ENCODE results near the gene CBLB.

The CBLB gene

GRCh38 chr3:105811518-105812193 is 57.2 kb downstream of the CBLB start:
- Histone ChIP-seq H3K27me3 (replicated peaks; ENCODE audit: control insufficient read depth, insufficient read depth, low read length, poor library complexity, severe bottlenecking) (no peaks in the 10 kb centered on the region), H3K4me1 (ENCODE audit: control insufficient read depth, insufficient read depth, low read length, poor library complexity, severe bottlenecking) (peaks cover 7% of the 10 kb centered on the region), H3K36me3 (ENCODE audit: control insufficient read depth, insufficient read depth, low read length) (no peaks in the 10 kb centered on the region), H3K4me3 (ENCODE audit: insufficient read depth, low read depth, low read length, poor library complexity, severe bottlenecking) (no peak overlapping the region), H3K9me3 (ENCODE audit: control insufficient read depth, low read length) (no peaks in the 10 kb centered on the region), H3K27ac (ENCODE audit: insufficient read depth, low read length, poor library complexity, severe bottlenecking) (no peak overlapping the region)
- no peak for DNase-seq

DNA sequence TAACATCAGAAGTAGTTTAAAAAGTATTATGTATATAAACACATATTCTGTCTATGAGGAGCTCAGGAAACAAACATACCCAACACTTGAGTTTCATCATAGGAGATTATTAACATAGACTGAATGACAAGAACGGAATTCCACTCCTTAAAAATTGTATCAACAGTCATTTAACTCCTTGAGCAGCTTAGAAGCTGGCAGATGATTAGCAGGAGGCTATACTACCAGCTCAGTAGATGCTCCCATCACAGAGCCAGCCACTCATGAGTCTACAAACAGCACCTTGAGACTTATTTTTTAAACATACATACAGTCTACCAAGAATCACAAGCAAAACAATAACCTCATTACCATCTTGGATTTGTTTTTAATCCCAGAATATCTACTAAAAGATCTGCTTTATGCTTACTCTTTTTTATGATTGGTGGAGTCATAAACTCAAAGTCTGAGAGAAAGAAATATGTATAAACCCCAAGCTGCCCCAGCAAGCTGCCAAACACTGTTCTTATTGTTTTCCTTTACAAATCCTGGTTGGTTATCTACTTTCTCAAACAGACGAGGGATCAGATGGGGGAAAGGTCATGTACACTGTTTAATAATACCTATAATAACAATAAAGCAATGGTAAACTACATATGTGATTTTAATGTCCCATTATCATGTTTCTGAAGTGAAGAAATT is 59.5 kb downstream of the CBLB start:
- Histone ChIP-seq H3K27me3 (replicated peaks; ENCODE audit: control insufficient read depth, insufficient read depth, low read length, poor library complexity, severe bottlenecking) (no peaks in the 10 kb centered on the region), H3K9me3 (ENCODE audit: control insufficient read depth, low read length) (no peaks in the 10 kb centered on the region), H3K36me3 (ENCODE audit: control insufficient read depth, insufficient read depth, low read length) (no peaks in the 10 kb centered on the region), H3K4me1 (ENCODE audit: control insufficient read depth, insufficient read depth, low read length, poor library complexity, severe bottlenecking) (peaks cover 9% of the 10 kb centered on the region), H3K27ac (ENCODE audit: insufficient read depth, low read length, poor library complexity, severe bottlenecking) (no peak overlapping the region), H3K4me3 (ENCODE audit: insufficient read depth, low read depth, low read length, poor library complexity, severe bottlenecking) (no peak overlapping the region)
- DNase-seq, result no peak

DNA sequence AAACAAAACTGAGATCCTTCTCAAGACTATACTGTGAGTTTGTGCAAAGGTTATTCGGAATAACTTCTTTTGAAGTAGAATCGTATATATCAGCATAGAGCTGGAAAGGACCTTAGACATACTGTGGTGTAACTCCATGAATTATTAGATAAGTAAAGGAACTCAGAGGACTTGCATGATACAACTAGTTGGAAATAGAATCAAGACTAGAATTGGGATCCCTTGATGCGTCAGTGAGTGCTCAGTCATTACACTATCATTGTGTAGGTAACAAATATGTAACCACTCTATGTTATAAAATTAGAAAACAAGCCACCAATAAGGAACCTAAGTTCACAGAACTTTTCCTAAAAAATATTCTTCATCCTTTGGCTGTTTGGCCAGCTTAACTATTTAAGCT is 61.1 kb downstream of the CBLB start:
- no peak overlapping the region for H3K27ac ChIP-seq (ENCODE audit: insufficient read depth, low read length, poor library complexity, severe bottlenecking)

GRCh38 chr3:105807146-105807545 is 61.7 kb downstream of the CBLB start:
- Histone ChIP-seq H3K4me1 (ENCODE audit: control insufficient read depth, insufficient read depth, low read length, poor library complexity, severe bottlenecking) (peaks cover 9% of the 10 kb centered on the region), H3K27me3 (replicated peaks; ENCODE audit: control insufficient read depth, insufficient read depth, low read length, poor library complexity, severe bottlenecking) (no peaks in the 10 kb centered on the region), H3K36me3 (ENCODE audit: control insufficient read depth, insufficient read depth, low read length) (no peaks in the 10 kb centered on the region), H3K9me3 (ENCODE audit: control insufficient read depth, low read length) (no peaks in the 10 kb centered on the region), H3K4me3 (ENCODE audit: insufficient read depth, low read depth, low read length, poor library complexity, severe bottlenecking) (no peak overlapping the region), H3K27ac (ENCODE audit: insufficient read depth, low read length, poor library complexity, severe bottlenecking) (no peak overlapping the region)
- DNase-seq, result no peak

More for the DNA sequence above, 61.1 kb downstream of the CBLB start:
- no peaks in the 10 kb centered on the region for H3K27me3 ChIP-seq (replicated peaks; ENCODE audit: control insufficient read depth, insufficient read depth, low read length, poor library complexity, severe bottlenecking)
- no peak for DNase-seq
- H3K4me3 ChIP-seq (ENCODE audit: insufficient read depth, low read depth, low read length, poor library complexity, severe bottlenecking), result no peak overlapping the region
- no peaks in the 10 kb centered on the region for H3K9me3 ChIP-seq (ENCODE audit: control insufficient read depth, low read length)
- no peaks in the 10 kb centered on the region for H3K36me3 ChIP-seq (ENCODE audit: control insufficient read depth, insufficient read depth, low read length)
- H3K4me1 ChIP-seq (ENCODE audit: control insufficient read depth, insufficient read depth, low read length, poor library complexity, severe bottlenecking), result peaks cover 9% of the 10 kb centered on the region

- Histone ChIP-seq H3K4me3 (ENCODE audit: insufficient read depth, low read depth, low read length, poor library complexity, severe bottlenecking) (no peak overlapping the region), H3K27ac (ENCODE audit: insufficient read depth, low read length, poor library complexity, severe bottlenecking) (no peak overlapping the region), H3K9me3 (ENCODE audit: control insufficient read depth, low read length) (no peaks in the 10 kb centered on the region), H3K4me1 (ENCODE audit: control insufficient read depth, insufficient read depth, low read length, poor library complexity, severe bottlenecking) (peaks cover 9% of the 10 kb centered on the region), H3K27me3 (replicated peaks; ENCODE audit: control insufficient read depth, insufficient read depth, low read length, poor library complexity, severe bottlenecking) (no peaks in the 10 kb centered on the region), H3K36me3 (ENCODE audit: control insufficient read depth, insufficient read depth, low read length) (no peaks in the 10 kb centered on the region)
- DNase-seq, result no peak
These were observed 62.5 kb downstream of the CBLB start for GRCh38 chr3:105806359-105806758.

DNA sequence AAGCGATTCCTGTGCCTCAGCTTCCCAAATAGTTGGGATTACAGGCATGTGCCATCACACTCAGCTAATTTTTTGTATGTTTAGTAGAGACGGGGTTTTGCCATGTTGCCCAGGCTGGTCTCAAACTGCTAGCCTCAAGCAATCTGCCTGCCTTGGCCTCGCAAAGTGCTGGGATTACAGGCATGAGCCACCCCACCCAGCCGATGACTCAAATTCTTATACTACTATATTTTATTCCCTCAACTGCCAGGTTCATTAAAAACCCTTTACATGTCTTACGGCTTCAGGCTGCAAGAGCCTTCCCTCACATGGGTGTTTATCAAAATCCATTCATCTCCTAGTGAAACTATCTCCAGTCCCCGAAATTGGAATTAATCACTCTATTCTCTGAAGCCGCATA is 63.4 kb downstream of the CBLB start:
- Histone ChIP-seq H3K9me3 (ENCODE audit: control insufficient read depth, low read length) (no peaks in the 10 kb centered on the region), H3K27ac (ENCODE audit: insufficient read depth, low read length, poor library complexity, severe bottlenecking) (no peak overlapping the region), H3K4me1 (ENCODE audit: control insufficient read depth, insufficient read depth, low read length, poor library complexity, severe bottlenecking) (peaks cover 9% of the 10 kb centered on the region), H3K36me3 (ENCODE audit: control insufficient read depth, insufficient read depth, low read length) (no peaks in the 10 kb centered on the region), H3K27me3 (replicated peaks; ENCODE audit: control insufficient read depth, insufficient read depth, low read length, poor library complexity, severe bottlenecking) (no peaks in the 10 kb centered on the region), H3K4me3 (ENCODE audit: insufficient read depth, low read depth, low read length, poor library complexity, severe bottlenecking) (no peak overlapping the region)
- no peak for DNase-seq

GRCh38 chr3:105802118-105802706 is 66.6 kb downstream of the CBLB start:
- Histone ChIP-seq H3K27ac (ENCODE audit: insufficient read depth, low read length, poor library complexity, severe bottlenecking) (no peak overlapping the region), H3K9me3 (ENCODE audit: control insufficient read depth, low read length) (no peaks in the 10 kb centered on the region), H3K4me1 (ENCODE audit: control insufficient read depth, insufficient read depth, low read length, poor library complexity, severe bottlenecking) (peaks cover 10% of the 10 kb centered on the region), H3K27me3 (replicated peaks; ENCODE audit: control insufficient read depth, insufficient read depth, low read length, poor library complexity, severe bottlenecking) (no peaks in the 10 kb centered on the region), H3K4me3 (ENCODE audit: insufficient read depth, low read depth, low read length, poor library complexity, severe bottlenecking) (no peak overlapping the region), H3K36me3 (ENCODE audit: control insufficient read depth, insufficient read depth, low read length) (no peaks in the 10 kb centered on the region)
- DNase-seq, result no peak

DNA sequence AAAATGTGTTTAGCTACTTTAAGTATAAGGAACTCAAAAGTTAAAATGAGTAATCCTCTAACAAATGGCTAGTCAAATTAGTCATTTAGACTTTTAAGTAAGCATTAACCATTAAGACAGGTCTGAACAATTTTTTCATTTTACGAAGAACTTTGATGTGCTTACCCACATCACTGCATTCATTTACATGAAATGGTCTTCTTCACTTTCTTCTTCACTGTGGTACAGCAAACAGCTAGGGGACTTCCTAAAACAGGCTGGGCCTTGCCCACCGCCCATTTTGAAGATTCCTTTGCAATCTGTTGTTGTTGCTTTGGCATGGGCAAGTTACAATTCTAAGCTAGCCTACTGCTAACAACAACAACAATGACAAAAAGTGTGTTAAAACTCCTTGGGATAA is 67.4 kb downstream of the CBLB start:
- DNase-seq, result no peak

GRCh38 chr3:105800320-105800719 is 68.5 kb downstream of the CBLB start:
- no peak for DNase-seq
- H3K4me1 ChIP-seq (ENCODE audit: control insufficient read depth, insufficient read depth, low read length, poor library complexity, severe bottlenecking), result peaks cover 5% of the 10 kb centered on the region
- H3K36me3 ChIP-seq (ENCODE audit: control insufficient read depth, insufficient read depth, low read length), result no peaks in the 10 kb centered on the region
- no peaks in the 10 kb centered on the region for H3K9me3 ChIP-seq (ENCODE audit: control insufficient read depth, low read length)
- H3K27me3 ChIP-seq (replicated peaks; ENCODE audit: control insufficient read depth, insufficient read depth, low read length, poor library complexity, severe bottlenecking), result no peaks in the 10 kb centered on the region
- H3K4me3 ChIP-seq (ENCODE audit: insufficient read depth, low read depth, low read length, poor library complexity, severe bottlenecking), result no peak overlapping the region
- no peak overlapping the region for H3K27ac ChIP-seq (ENCODE audit: insufficient read depth, low read length, poor library complexity, severe bottlenecking)

More for the DNA sequence above, 67.4 kb downstream of the CBLB start:
- Histone ChIP-seq H3K9me3 (ENCODE audit: control insufficient read depth, low read length) (no peaks in the 10 kb centered on the region), H3K36me3 (ENCODE audit: control insufficient read depth, insufficient read depth, low read length) (no peaks in the 10 kb centered on the region), H3K4me3 (ENCODE audit: insufficient read depth, low read depth, low read length, poor library complexity, severe bottlenecking) (no peak overlapping the region), H3K27me3 (replicated peaks; ENCODE audit: control insufficient read depth, insufficient read depth, low read length, poor library complexity, severe bottlenecking) (no peaks in the 10 kb centered on the region), H3K4me1 (ENCODE audit: control insufficient read depth, insufficient read depth, low read length, poor library complexity, severe bottlenecking) (peaks cover 5% of the 10 kb centered on the region), H3K27ac (ENCODE audit: insufficient read depth, low read length, poor library complexity, severe bottlenecking) (no peak overlapping the region)

- peaks cover 5% of the 10 kb centered on the region for H3K4me1 ChIP-seq (ENCODE audit: control insufficient read depth, insufficient read depth, low read length, poor library complexity, severe bottlenecking)
- H3K9me3 ChIP-seq (ENCODE audit: control insufficient read depth, low read length), result no peaks in the 10 kb centered on the region
- no peak overlapping the region for H3K27ac ChIP-seq (ENCODE audit: insufficient read depth, low read length, poor library complexity, severe bottlenecking)
- DNase-seq, result no peak
- no peak overlapping the region for H3K4me3 ChIP-seq (ENCODE audit: insufficient read depth, low read depth, low read length, poor library complexity, severe bottlenecking)
- no peaks in the 10 kb centered on the region for H3K27me3 ChIP-seq (replicated peaks; ENCODE audit: control insufficient read depth, insufficient read depth, low read length, poor library complexity, severe bottlenecking)
- H3K36me3 ChIP-seq (ENCODE audit: control insufficient read depth, insufficient read depth, low read length), result no peaks in the 10 kb centered on the region
These were observed 69.5 kb downstream of the CBLB start for GRCh38 chr3:105799286-105799685.
